H1 (cell line): ENCODE results near the gene HACL1. TPM values are rescaled to one million over a fixed set of nuclear protein-coding genes. Genes with fewer than 3 reads are reported as not detected.

Experiments used
- ATF3 ChIP-seq: IDR thresholded peaks from 2 replicates; pipeline ENCODE4 v1.6.1; 2011; ENCODE audit warnings: low read depth, mild to moderate bottlenecking, low read length; ENCODE audit not compliant: insufficient read depth
- CBX8 ChIP-seq: fragments of 300-800, 300-1000 bp; sonication (generic); IDR thresholded peaks from 2 replicates; pipeline ENCODE4 v1.7.1; 2016; ENCODE audit warnings: low read depth, low read length, borderline replicate concordance
- E2F6 ChIP-seq: IDR thresholded peaks from 2 replicates; pipeline ENCODE4 v1.6.1; 2012; ENCODE audit warnings: inconsistent platforms
- GABPA ChIP-seq: IDR thresholded peaks from 2 replicates; pipeline ENCODE4 v1.6.1; 2011; ENCODE audit warnings: mild to moderate bottlenecking, low read length, moderate library complexity, borderline replicate concordance; ENCODE audit not compliant: insufficient read depth
- SP1 ChIP-seq: IDR thresholded peaks from 2 replicates; pipeline ENCODE4 v1.6.1; 2011; ENCODE audit warnings: low read depth, low read length
- TEAD4 ChIP-seq: IDR thresholded peaks from 2 replicates; pipeline ENCODE4 v1.6.1; 2012; ENCODE audit warnings: low read depth, low read length, inconsistent platforms, mixed read lengths
- USF2 ChIP-seq: IDR thresholded peaks from 2 replicates; pipeline ENCODE4 v1.6.1; 2011; ENCODE audit warnings: low read length, improper control_type of control experiment
- ZNF274 ChIP-seq: IDR thresholded peaks from 2 replicates; pipeline ENCODE4 v1.7.0; 2012; ENCODE audit warnings: low read length, borderline replicate concordance; ENCODE audit errors: extremely low read depth
- polyA plus RNA-seq, 7 experiments: library from polyadenylated mRNA; depleted of rRNA in 3 of 7; stranded (reverse) in 5 of 7; unstranded in 2 of 7; fragments of >200 nt in 5 of 7; fragments of 200-250 nt in 2 of 7; gene quantifications; 1 replicate in 5 of 7; 2 replicates in 1 of 7; 4 replicates in 1 of 7; pipeline versions ENCODE4 v1.2.1 to v1.2.3, GENCODE V29; 2011 to 2013; ENCODE audit warnings: missing spikeins in 2 of 7, mixed read lengths in 2 of 7
- total RNA-seq: library from RNA; stranded (reverse); fragmentation: NEBNext Ultra II Directional; extraction: Animal tissue kit (Norgen Biotek cat#: 25700); gene quantifications from 2 replicates; pipeline ENCODE4 v1.2.1, GENCODE V29; 2021
- TF ChIP-seq, protein P1 (sequence below): fragments of 300-600 bp; sonication (generic); IDR thresholded peaks from 2 replicates; pipeline ENCODE4 v1.7.1; 2012; ENCODE audit warnings: low read length, moderate library complexity, mild to moderate bottlenecking, inconsistent platforms; ENCODE audit not compliant: insufficient replicate concordance

HACL1 gene
- total and polyA plus RNA-seq, 2 of the 8 experiments (the other 6 are each of a cell fraction or from before 2014, with no cell fraction given): 38.2 to 46.0 TPM

DNA sequence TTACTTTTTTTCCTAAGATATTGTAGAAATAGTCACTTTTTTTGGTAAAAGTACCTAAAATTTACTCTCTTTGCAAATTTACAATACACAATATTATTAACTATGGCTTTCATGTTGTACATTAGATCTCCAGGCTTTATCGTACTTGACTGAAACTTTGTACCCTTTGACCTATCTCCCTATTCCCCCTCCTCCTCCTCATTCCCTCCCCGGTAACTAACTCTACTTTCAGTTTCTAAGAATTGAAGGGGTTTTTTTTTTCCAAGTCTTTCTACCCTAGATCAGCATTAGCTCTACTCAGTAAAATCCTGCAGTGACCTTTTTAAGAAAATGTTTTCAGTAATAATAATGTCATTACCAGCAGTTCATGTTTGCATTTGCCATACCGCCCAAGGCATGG lies 10.1 kb downstream of the HACL1 start (continued):
- TF ChIP-seq, protein P1, sequence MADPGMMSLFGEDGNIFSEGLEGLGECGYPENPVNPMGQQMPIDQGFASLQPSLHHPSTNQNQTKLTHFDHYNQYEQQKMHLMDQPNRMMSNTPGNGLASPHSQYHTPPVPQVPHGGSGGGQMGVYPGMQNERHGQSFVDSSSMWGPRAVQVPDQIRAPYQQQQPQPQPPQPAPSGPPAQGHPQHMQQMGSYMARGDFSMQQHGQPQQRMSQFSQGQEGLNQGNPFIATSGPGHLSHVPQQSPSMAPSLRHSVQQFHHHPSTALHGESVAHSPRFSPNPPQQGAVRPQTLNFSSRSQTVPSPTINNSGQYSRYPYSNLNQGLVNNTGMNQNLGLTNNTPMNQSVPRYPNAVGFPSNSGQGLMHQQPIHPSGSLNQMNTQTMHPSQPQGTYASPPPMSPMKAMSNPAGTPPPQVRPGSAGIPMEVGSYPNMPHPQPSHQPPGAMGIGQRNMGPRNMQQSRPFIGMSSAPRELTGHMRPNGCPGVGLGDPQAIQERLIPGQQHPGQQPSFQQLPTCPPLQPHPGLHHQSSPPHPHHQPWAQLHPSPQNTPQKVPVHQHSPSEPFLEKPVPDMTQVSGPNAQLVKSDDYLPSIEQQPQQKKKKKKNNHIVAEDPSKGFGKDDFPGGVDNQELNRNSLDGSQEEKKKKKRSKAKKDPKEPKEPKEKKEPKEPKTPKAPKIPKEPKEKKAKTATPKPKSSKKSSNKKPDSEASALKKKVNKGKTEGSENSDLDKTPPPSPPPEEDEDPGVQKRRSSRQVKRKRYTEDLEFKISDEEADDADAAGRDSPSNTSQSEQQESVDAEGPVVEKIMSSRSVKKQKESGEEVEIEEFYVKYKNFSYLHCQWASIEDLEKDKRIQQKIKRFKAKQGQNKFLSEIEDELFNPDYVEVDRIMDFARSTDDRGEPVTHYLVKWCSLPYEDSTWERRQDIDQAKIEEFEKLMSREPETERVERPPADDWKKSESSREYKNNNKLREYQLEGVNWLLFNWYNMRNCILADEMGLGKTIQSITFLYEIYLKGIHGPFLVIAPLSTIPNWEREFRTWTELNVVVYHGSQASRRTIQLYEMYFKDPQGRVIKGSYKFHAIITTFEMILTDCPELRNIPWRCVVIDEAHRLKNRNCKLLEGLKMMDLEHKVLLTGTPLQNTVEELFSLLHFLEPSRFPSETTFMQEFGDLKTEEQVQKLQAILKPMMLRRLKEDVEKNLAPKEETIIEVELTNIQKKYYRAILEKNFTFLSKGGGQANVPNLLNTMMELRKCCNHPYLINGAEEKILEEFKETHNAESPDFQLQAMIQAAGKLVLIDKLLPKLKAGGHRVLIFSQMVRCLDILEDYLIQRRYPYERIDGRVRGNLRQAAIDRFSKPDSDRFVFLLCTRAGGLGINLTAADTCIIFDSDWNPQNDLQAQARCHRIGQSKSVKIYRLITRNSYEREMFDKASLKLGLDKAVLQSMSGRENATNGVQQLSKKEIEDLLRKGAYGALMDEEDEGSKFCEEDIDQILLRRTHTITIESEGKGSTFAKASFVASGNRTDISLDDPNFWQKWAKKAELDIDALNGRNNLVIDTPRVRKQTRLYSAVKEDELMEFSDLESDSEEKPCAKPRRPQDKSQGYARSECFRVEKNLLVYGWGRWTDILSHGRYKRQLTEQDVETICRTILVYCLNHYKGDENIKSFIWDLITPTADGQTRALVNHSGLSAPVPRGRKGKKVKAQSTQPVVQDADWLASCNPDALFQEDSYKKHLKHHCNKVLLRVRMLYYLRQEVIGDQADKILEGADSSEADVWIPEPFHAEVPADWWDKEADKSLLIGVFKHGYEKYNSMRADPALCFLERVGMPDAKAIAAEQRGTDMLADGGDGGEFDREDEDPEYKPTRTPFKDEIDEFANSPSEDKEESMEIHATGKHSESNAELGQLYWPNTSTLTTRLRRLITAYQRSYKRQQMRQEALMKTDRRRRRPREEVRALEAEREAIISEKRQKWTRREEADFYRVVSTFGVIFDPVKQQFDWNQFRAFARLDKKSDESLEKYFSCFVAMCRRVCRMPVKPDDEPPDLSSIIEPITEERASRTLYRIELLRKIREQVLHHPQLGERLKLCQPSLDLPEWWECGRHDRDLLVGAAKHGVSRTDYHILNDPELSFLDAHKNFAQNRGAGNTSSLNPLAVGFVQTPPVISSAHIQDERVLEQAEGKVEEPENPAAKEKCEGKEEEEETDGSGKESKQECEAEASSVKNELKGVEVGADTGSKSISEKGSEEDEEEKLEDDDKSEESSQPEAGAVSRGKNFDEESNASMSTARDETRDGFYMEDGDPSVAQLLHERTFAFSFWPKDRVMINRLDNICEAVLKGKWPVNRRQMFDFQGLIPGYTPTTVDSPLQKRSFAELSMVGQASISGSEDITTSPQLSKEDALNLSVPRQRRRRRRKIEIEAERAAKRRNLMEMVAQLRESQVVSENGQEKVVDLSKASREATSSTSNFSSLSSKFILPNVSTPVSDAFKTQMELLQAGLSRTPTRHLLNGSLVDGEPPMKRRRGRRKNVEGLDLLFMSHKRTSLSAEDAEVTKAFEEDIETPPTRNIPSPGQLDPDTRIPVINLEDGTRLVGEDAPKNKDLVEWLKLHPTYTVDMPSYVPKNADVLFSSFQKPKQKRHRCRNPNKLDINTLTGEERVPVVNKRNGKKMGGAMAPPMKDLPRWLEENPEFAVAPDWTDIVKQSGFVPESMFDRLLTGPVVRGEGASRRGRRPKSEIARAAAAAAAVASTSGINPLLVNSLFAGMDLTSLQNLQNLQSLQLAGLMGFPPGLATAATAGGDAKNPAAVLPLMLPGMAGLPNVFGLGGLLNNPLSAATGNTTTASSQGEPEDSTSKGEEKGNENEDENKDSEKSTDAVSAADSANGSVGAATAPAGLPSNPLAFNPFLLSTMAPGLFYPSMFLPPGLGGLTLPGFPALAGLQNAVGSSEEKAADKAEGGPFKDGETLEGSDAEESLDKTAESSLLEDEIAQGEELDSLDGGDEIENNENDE: no peak
- no peak for TF ChIP-seq USF2
- TF ChIP-seq ATF3: no peak
- TF ChIP-seq CBX8: no peak
- TF ChIP-seq GABPA: no peak
- no peak for TF ChIP-seq E2F6
- no peak for TF ChIP-seq TEAD4
- TF ChIP-seq ZNF274: no peak
- no peak for TF ChIP-seq SP1
